ENCODE data around the gene GARIN1A. TPM values are rescaled to one million over a fixed set of nuclear protein-coding genes. Genes with fewer than 3 reads are reported as not detected.
"Not testable (repeated sequence)": the region's sequence is repeated elsewhere in the genome, so short reads cannot be mapped to it uniquely, and the experiment has no call there.

Gene GARIN1A
- total RNA-seq, 1 donor from 2014 or later: 0.32 TPM

DNA sequence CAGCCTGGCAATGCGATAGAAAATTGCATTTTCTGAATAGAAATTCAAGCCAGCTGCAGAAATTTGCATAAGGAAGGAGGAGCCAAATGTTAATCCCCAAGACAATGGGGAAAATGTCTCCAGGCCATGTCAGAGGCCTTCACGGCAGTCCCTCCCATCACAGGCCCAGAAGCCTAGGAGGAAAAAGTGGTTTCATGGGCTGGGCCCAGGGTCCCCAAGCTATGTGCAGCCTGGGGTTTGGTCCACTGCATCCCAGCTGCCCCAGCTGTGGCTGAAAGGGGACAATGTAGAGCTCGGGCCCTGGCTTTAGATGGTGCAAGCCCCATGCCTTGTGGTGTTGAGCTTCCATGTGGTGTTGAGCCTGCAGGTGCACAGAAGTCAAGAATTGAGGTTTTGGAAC is 10.0 kb upstream of the GARIN1A start:
- no peak for DNase-seq (ENCODE audit: low spot score)
- Mint-ChIP-seq H3K4me1 (ENCODE audit: low read depth) (no peaks in the 10 kb centered on the region), H3K27me3 (ENCODE audit: low read depth) (no peaks in the 10 kb centered on the region), H3K9me3 (peaks cover 27% of the 10 kb centered on the region), H3K4me3 (ENCODE audit: low read depth) (no peak overlapping the region), H3K36me3 (ENCODE audit: low read depth) (peaks cover 22% of the 10 kb centered on the region), H3K27ac (no peak overlapping the region)
- intact Hi-C loops (cut with micrococcal nuclease): no loop called here

DNA sequence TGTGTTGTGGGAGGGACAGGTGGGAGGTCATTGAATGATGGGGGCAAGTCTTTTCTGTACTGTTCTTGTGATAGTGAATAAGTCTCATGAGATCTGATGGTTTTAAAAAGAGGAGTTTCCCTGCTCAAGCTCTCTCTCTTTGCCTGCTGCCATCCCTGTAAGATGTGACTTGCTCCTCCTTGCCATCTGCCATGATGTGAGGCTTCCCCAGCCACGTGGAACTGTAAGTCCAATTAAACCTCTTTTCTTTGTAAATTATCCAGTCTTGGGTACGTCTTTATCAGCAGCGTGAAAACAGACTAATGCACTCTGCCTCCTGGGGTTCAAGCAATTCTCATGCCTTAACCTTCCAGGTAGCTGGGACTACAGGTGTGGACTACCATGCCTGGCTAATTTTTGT is 8.9 kb upstream of the GARIN1A start:
- H3K27ac Mint-ChIP-seq; H3K27me3 Mint-ChIP-seq (ENCODE audit: low read depth); DNase-seq (ENCODE audit: low spot score); intact Hi-C loops (cut with micrococcal nuclease); H3K4me3 Mint-ChIP-seq (ENCODE audit: low read depth); H3K4me1 Mint-ChIP-seq (ENCODE audit: low read depth): not testable (repeated sequence)
- Mint-ChIP-seq H3K9me3 (peaks cover 27% of the 10 kb centered on the region), H3K36me3 (ENCODE audit: low read depth) (peaks cover 22% of the 10 kb centered on the region)

DNA sequence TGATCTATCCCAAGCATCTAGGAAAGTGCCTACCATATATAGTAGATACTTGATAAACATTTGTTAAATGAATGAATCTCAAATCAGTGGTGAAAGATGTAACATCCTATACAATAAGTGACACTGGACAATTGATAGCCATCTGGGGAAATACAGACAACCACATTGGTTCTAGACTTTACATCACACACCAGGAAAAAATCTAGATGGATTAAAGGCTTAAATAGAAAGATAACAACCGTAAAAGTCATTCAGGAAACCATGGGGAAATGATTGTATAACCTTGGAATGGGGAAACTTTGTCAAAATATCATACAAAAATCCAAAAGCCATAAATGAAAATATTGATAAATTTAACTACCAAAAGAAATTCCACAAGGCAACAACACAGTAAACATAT is 7.0 kb upstream of the GARIN1A start:
- DNase-seq (ENCODE audit: low spot score): no peak
- H3K4me3 Mint-ChIP-seq (ENCODE audit: low read depth): no peak overlapping the region
- peaks cover 25% of the 10 kb centered on the region for H3K9me3 Mint-ChIP-seq
- intact Hi-C loops (cut with micrococcal nuclease): no loop called here
- no peak overlapping the region for H3K27ac Mint-ChIP-seq
- peaks cover 18% of the 10 kb centered on the region for H3K36me3 Mint-ChIP-seq (ENCODE audit: low read depth)
- H3K4me1 Mint-ChIP-seq (ENCODE audit: low read depth): no peaks in the 10 kb centered on the region
- no peaks in the 10 kb centered on the region for H3K27me3 Mint-ChIP-seq (ENCODE audit: low read depth)

DNA sequence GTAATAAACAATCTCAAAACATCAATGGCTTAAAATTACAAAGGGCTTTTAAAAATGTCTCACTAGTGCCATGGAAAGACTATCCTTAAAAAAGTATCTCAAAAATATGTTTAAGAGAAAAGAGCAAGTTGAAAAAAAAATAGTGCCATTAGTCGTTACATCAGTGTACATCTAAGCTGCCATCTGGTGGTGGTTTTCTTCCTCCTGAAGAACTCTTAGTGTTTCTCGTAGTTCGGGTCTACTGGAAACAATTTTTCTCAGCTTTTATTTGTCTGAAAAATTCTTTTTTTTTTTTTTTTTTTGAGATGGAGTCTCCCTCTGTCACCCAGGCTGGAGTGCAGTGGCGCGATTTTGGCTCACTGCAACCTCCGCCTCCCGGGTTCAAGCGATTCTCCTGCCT is 5.9 kb upstream of the GARIN1A start:
- intact Hi-C loops (cut with micrococcal nuclease): no loop called here
- Mint-ChIP-seq H3K36me3 (ENCODE audit: low read depth) (peaks cover 13% of the 10 kb centered on the region), H3K4me1 (ENCODE audit: low read depth) (no peaks in the 10 kb centered on the region)

DNA sequence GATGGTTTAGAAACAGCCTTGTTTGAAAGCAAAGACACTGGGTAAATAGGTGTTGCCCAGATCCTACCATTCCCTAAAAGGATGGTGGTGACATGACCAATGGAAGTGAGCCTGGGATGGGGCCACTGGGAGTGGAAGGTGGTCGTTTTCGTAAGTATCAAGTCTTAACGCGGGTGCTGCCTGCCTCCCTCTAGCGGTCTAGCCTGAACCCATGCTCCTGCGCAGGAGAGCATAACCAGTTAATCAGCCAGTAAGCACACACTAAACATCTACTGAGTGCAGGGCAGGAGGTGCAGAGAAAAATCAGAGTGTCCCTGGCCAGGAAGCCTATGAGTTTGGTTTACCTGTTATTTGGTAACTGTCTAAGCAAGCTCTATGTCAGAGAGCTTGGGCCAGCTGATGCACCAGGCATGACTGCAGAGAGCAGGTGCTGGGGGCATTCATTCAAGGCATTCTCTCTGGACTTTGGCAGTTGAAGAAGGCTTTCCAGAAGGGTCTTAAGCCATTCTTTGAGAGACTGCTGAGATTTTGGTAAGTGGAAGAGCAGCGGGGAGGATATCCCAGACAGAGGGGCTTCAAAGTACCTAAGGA is 930 bp downstream of the GARIN1A start:
- Mint-ChIP-seq H3K4me1 (ENCODE audit: low read depth) (no peaks in the 10 kb centered on the region), H3K27ac (no peak overlapping the region), H3K27me3 (ENCODE audit: low read depth) (peaks cover 7% of the 10 kb centered on the region), H3K4me3 (ENCODE audit: low read depth) (no peak overlapping the region), H3K9me3 (no peaks in the 10 kb centered on the region), H3K36me3 (ENCODE audit: low read depth) (no peaks in the 10 kb centered on the region)
- intact Hi-C loops (cut with micrococcal nuclease): no loop called here
- DNase-seq (ENCODE audit: low spot score): no peak

More for the DNA sequence above, 5.9 kb upstream of the GARIN1A start:
- Mint-ChIP-seq H3K9me3 (peaks cover 14% of the 10 kb centered on the region), H3K27me3 (ENCODE audit: low read depth) (no peaks in the 10 kb centered on the region), H3K4me3 (ENCODE audit: low read depth) (no peak overlapping the region), H3K27ac (no peak overlapping the region)
- DNase-seq (ENCODE audit: low spot score): no peak

DNA sequence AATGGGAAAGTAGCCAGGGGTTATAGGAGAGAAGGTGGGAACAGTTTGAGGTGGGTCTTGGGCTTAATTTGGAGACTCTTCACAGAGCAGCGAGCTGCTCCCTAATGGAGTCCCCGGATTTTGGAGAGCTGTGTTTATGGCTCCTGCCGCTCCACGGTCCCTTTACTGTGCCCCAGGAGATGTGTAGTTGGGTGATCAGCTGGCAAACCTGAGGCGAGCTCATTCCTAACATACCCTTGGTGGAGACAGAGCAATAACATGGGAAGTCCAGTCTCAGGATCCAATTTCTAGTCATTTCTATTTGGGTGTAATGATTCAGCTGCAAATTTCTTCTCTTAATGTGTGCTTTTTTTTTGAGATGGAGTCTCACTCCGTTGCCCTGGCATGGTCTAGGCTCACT is 1.5 kb downstream of the GARIN1A start:
- DNase-seq (ENCODE audit: low spot score): no peak
- Mint-ChIP-seq H3K9me3 (no peaks in the 10 kb centered on the region), H3K27me3 (ENCODE audit: low read depth) (peaks cover 7% of the 10 kb centered on the region), H3K4me1 (ENCODE audit: low read depth) (no peaks in the 10 kb centered on the region), H3K27ac (no peak overlapping the region), H3K36me3 (ENCODE audit: low read depth) (no peaks in the 10 kb centered on the region), H3K4me3 (ENCODE audit: low read depth) (no peak overlapping the region)
- intact Hi-C loops (cut with micrococcal nuclease): no loop called here

DNA sequence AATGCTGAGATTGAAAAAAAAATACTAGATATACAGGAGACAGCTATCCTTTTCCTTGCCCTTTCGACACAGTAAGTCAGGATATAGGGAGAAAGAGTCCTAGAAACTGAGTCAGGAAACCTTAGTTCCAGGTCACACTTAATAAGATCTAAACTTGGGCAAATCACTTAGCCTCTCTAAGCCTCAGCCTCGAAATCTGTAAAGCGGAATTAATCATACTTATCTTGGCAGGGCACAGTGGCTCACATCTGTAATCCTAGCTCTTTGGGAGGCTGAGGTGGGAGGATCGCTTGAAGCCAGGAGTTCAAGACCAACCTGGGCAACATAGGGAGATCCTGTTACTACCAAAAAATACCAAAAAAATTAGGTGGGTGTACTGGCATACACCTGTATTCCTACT is 4.6 kb downstream of the GARIN1A start:
- no peak for DNase-seq (ENCODE audit: low spot score)
- intact Hi-C loops (cut with micrococcal nuclease): no loop called here
- Mint-ChIP-seq H3K27ac (no peak overlapping the region), H3K4me3 (ENCODE audit: low read depth) (no peak overlapping the region), H3K4me1 (ENCODE audit: low read depth) (no peaks in the 10 kb centered on the region), H3K27me3 (ENCODE audit: low read depth) (peaks cover 7% of the 10 kb centered on the region), H3K36me3 (ENCODE audit: low read depth) (no peaks in the 10 kb centered on the region), H3K9me3 (no peaks in the 10 kb centered on the region)

DNA sequence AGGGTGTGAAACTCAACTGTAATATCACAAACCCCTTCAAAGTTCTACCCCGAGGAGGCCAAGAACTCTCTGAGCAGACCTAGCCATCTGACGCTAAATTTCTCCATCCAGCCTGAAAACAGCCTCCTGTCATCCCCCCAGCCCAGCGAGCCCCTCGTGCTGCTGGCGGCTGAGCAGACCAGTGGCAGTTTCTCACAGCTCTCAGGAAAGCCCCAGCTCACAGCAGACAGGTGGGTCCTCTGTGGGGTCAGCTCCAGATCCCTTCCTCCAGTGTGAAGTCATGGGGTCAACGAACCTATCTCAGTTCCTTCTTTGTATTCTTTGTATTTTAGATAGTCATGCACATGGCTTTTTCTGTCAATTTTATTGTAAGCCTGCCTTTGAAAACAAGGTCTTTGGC is 7.8 kb downstream of the GARIN1A start:
- intact Hi-C loops (cut with micrococcal nuclease): no loop called here
- DNase-seq (ENCODE audit: low spot score): no peak
- Mint-ChIP-seq H3K9me3 (no peaks in the 10 kb centered on the region), H3K4me1 (ENCODE audit: low read depth) (no peaks in the 10 kb centered on the region), H3K36me3 (ENCODE audit: low read depth) (no peaks in the 10 kb centered on the region), H3K27me3 (ENCODE audit: low read depth) (peaks cover 2% of the 10 kb centered on the region), H3K4me3 (ENCODE audit: low read depth) (no peak overlapping the region), H3K27ac (no peak overlapping the region)

DNA sequence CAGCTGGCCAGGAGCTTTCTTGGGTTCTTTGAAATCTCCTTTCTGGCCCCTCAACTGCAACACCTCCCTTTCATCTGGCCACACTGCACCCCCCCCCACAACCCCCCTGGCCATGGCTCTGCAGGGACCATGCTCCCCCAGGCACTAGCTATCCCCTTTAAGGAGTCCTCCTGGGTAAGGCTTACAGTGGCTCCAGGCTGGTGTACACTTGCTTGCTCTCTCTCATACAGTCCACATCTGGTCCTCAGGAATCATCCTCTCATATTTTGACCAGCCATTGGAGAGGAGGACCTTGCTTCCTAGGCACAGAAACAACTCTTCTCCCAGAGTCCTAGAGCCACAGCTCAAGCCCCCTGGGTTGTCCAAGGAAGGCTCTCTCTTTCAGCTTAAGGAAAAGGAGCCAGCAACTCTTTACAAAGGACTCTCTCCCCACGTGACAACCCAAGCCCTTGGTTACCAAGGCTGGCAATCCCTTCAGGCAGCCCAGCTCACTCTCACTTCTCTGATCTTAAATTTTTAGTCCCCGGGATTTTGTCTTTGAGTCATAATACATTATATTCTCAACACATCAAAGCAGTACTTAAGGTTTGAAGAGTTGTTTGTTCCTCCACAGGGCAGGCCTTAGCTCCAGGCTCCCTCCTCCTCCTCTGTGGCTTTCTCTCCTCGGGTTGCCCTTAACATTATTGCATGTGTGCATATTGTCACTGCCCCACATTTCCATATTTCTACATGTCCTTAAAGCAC is 9.9 kb downstream of the GARIN1A start:
- intact Hi-C loops (cut with micrococcal nuclease): no loop called here
- Mint-ChIP-seq H3K4me3 (ENCODE audit: low read depth) (no peak overlapping the region), H3K9me3 (no peaks in the 10 kb centered on the region), H3K27ac (no peak overlapping the region), H3K27me3 (ENCODE audit: low read depth) (no peaks in the 10 kb centered on the region), H3K36me3 (ENCODE audit: low read depth) (no peaks in the 10 kb centered on the region), H3K4me1 (ENCODE audit: low read depth) (no peaks in the 10 kb centered on the region)
- no peak for DNase-seq (ENCODE audit: low spot score)

DNA sequence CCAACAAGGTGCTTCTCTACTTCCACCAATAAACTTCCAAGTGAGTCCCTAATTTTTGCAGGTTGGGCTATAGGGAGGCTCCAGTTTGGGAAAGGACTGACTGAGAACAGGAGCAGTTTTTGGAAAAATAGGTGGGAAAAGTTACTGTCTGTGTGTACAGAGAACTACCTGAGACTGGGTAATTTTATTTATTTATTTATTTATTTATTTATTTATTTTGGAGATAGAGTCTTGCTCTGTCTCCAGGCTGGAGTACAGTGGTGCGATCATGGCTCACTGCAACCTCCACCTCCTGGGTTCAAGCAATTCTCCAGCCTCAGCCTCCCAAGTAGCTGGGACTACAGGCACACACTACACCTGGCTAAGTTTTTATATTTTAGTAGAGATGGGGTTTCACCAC is 11.2 kb downstream of the GARIN1A start:
- H3K4me1 Mint-ChIP-seq (ENCODE audit: low read depth); DNase-seq (ENCODE audit: low spot score); H3K9me3 Mint-ChIP-seq; H3K27me3 Mint-ChIP-seq (ENCODE audit: low read depth); H3K4me3 Mint-ChIP-seq (ENCODE audit: low read depth); H3K27ac Mint-ChIP-seq; intact Hi-C loops (cut with micrococcal nuclease); H3K36me3 Mint-ChIP-seq (ENCODE audit: low read depth): not testable (repeated sequence)

DNA sequence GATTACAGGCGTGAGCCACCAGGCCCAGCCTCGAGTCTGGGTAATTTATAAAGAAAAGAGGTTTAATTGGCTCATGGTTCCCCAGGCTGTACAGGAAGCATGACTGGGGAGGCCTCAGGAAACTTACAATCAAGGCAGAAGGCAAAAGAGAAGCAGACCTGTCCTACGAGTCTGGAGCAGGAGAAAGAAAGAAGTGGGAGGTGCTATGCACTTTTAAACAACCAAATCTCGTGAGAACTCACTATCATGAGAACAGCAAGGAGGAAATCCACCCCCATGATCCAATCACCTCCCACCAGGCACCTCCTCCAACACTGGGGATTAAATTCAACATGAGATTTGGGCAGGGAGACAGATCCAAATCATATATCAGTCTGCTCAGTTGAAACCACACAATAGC is 11.6 kb downstream of the GARIN1A start:
- H3K4me1 Mint-ChIP-seq (ENCODE audit: low read depth); H3K4me3 Mint-ChIP-seq (ENCODE audit: low read depth); H3K9me3 Mint-ChIP-seq; DNase-seq (ENCODE audit: low spot score); H3K27ac Mint-ChIP-seq; intact Hi-C loops (cut with micrococcal nuclease); H3K36me3 Mint-ChIP-seq (ENCODE audit: low read depth); H3K27me3 Mint-ChIP-seq (ENCODE audit: low read depth): not testable (repeated sequence)

DNA sequence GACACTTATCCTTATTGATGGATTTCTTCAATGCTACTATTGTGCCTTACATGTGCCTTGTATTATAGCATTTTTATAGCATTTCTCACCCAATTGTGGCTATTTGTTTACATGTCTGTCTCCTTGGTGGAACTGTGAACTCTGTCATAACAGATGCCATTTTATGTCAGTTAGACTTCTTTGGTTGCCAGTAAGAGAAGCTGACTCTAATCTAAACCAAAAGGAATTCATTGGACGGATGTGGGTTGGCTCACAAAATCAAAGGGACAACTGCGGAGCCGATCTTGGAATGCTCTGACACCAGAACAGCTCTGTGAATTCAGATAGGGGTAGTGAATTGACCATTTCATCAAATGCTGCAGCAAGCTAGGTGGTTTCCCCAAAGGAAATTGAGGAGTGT is 15.0 kb downstream of the GARIN1A start:
- intact Hi-C loops (cut with micrococcal nuclease): no loop called here
- Mint-ChIP-seq H3K9me3 (no peaks in the 10 kb centered on the region), H3K27ac (no peak overlapping the region), H3K27me3 (ENCODE audit: low read depth) (no peaks in the 10 kb centered on the region), H3K36me3 (ENCODE audit: low read depth) (no peaks in the 10 kb centered on the region), H3K4me3 (ENCODE audit: low read depth) (no peak overlapping the region), H3K4me1 (ENCODE audit: low read depth) (no peaks in the 10 kb centered on the region)
- DNase-seq (ENCODE audit: low spot score): no peak

DNA sequence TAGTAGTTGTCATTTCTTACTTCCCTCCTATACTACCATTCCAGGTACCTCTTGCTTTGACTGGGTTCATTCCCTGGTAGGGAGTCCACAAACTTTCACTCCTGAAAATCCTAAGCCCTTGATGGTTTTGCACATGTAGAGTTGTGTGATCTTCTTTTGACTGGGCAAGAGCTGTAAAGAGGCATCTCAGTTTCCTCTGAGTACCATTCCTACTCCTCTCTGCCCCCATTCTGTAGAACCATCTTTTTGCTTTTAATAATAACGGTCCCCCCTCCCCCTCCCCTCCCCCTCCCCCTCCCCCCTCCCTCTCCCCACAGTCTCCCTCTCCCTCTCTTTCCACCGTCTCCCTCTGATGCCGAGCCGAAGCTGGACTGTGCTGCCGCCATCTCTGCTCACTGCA is 16.4 kb downstream of the GARIN1A start:
- no peak overlapping the region for H3K27ac Mint-ChIP-seq
- no peaks in the 10 kb centered on the region for H3K4me1 Mint-ChIP-seq (ENCODE audit: low read depth)
- no peak overlapping the region for H3K4me3 Mint-ChIP-seq (ENCODE audit: low read depth)
- H3K27me3 Mint-ChIP-seq (ENCODE audit: low read depth): no peaks in the 10 kb centered on the region
- no peaks in the 10 kb centered on the region for H3K36me3 Mint-ChIP-seq (ENCODE audit: low read depth)
- H3K9me3 Mint-ChIP-seq: no peaks in the 10 kb centered on the region
- DNase-seq (ENCODE audit: low spot score): no peak
- intact Hi-C loops (cut with micrococcal nuclease): no loop called here
